HAP-1 (cell line): ENCODE measurements around the gene SLC39A10.

Experiments used
- DNase-seq, 2 experiments: peaks; one replicate each; pipeline ENCODE4 v3.0.0-alpha.2; 2016 to 2020; ENCODE audit warnings: low spot score in 2 of 2
- H3K27me3 ChIP-seq: fragments of 250-450 bp; sonication (Bioruptor Pico); 2 replicates; pipeline ENCODE4 v1.5.1; 2020; ENCODE audit warnings: low read depth, mild to moderate bottlenecking, moderate library complexity
- H3K36me3 ChIP-seq: fragments of 250-450 bp; sonication (Bioruptor Pico); replicated peaks from 2 replicates; pipeline ENCODE4 v1.5.1; 2020; ENCODE audit warnings: mild to moderate bottlenecking
- H3K4me1 ChIP-seq: fragments of 250-450 bp; sonication (Bioruptor Pico); 2 replicates; pipeline ENCODE4 v1.5.1; 2020; ENCODE audit warnings: mild to moderate bottlenecking
- H3K4me3 ChIP-seq: fragments of 250-450 bp; sonication (Bioruptor Pico); 2 replicates; pipeline ENCODE4 v1.5.1; 2020; ENCODE audit warnings: mild to moderate bottlenecking, moderate library complexity
- H3K9me3 ChIP-seq: fragments of 250-450 bp; sonication (Bioruptor Pico); 2 replicates; pipeline ENCODE4 v1.5.1; 2020; ENCODE audit warnings: mild to moderate bottlenecking, moderate library complexity
- in situ Hi-C: fragments of 300-500 bp; cut with MboI; formaldehyde crosslinking; loops from 3 replicates; pipeline ENCODE4 v1.14.3; 2020; ENCODE audit warnings: low sequenced_read_pairs, inconsistent platforms, mixed read lengths

SLC39A10 gene

GRCh38 chr2:195696012-195696411 is 39.0 kb downstream of the SLC39A10 start:
- Histone ChIP-seq H3K4me3 (no peak overlapping the region), H3K9me3 (no peaks in the 10 kb centered on the region), H3K36me3 (peaks cover 3% of the 10 kb centered on the region; the same call in 1 of the 2 replicates), H3K4me1 (peaks cover 20% of the 10 kb centered on the region), H3K27me3 (no peaks in the 10 kb centered on the region)
- in situ Hi-C loops = no loop called here
- DNase-seq = no peak

- Histone ChIP-seq H3K4me3 (no peak overlapping the region), H3K4me1 (peaks cover 20% of the 10 kb centered on the region), H3K27me3 (no peaks in the 10 kb centered on the region), H3K36me3 (no peaks in the 10 kb centered on the region), H3K9me3 (no peaks in the 10 kb centered on the region)
- peak; percentile 53 to 93 for DNase-seq
- in situ Hi-C loops = no loop called here
Measured at GRCh38 chr2:195697681-195698220, 40.7 kb downstream of the SLC39A10 start.

GRCh38 chr2:195700480-195700879 is 43.5 kb downstream of the SLC39A10 start:
- H3K9me3 ChIP-seq = no peaks in the 10 kb centered on the region
- H3K4me1 ChIP-seq = peaks cover 20% of the 10 kb centered on the region
- DNase-seq = no peak
- H3K36me3 ChIP-seq = no peaks in the 10 kb centered on the region
- H3K4me3 ChIP-seq = no peak overlapping the region
- in situ Hi-C loops = no loop called here
- no peaks in the 10 kb centered on the region for H3K27me3 ChIP-seq

GRCh38 chr2:195706161-195706900 is 49.3 kb downstream of the SLC39A10 start:
- DNase-seq = peak in 1 of 2 experiments; percentile 46
- H3K9me3 ChIP-seq = no peaks in the 10 kb centered on the region
- peaks cover 3% of the 10 kb centered on the region for H3K36me3 ChIP-seq
- no peak overlapping the region for H3K4me3 ChIP-seq
- no peaks in the 10 kb centered on the region for H3K27me3 ChIP-seq
- in situ Hi-C loops = no loop called here
- H3K4me1 ChIP-seq = peaks cover 12% of the 10 kb centered on the region

GRCh38 chr2:195709901-195710806 is 53.1 kb downstream of the SLC39A10 start:
- Histone ChIP-seq H3K9me3 (no peaks in the 10 kb centered on the region), H3K4me1 (peaks cover 12% of the 10 kb centered on the region), H3K36me3 (peaks cover 8% of the 10 kb centered on the region), H3K27me3 (no peaks in the 10 kb centered on the region), H3K4me3 (no peak overlapping the region)
- DNase-seq = no peak
- in situ Hi-C loops = no loop called here

- no peak for DNase-seq
- no peaks in the 10 kb centered on the region for H3K27me3 ChIP-seq
- in situ Hi-C loops = no loop called here
- H3K36me3 ChIP-seq = peaks cover 14% of the 10 kb centered on the region
- peaks cover 6% of the 10 kb centered on the region for H3K4me1 ChIP-seq
- H3K4me3 ChIP-seq = no peak overlapping the region
- no peaks in the 10 kb centered on the region for H3K9me3 ChIP-seq
Measured at GRCh38 chr2:195711478-195711877, 54.5 kb downstream of the SLC39A10 start.

GRCh38 chr2:195716466-195716865 is 59.4 kb downstream of the SLC39A10 start:
- H3K36me3 ChIP-seq = peaks cover 16% of the 10 kb centered on the region
- DNase-seq = no peak
- no peaks in the 10 kb centered on the region for H3K27me3 ChIP-seq
- in situ Hi-C loops = no loop called here
- no peaks in the 10 kb centered on the region for H3K9me3 ChIP-seq
- H3K4me1 ChIP-seq = no peaks in the 10 kb centered on the region; the same call in 1 of the 2 replicates
- H3K4me3 ChIP-seq = no peak overlapping the region

- no peak for DNase-seq
- peaks cover 7% of the 10 kb centered on the region for H3K36me3 ChIP-seq
- in situ Hi-C loops = no loop called here
- no peaks in the 10 kb centered on the region for H3K9me3 ChIP-seq
- no peaks in the 10 kb centered on the region for H3K27me3 ChIP-seq
- H3K4me3 ChIP-seq = no peak overlapping the region
- H3K4me1 ChIP-seq = peaks cover 21% of the 10 kb centered on the region
Measured at GRCh38 chr2:195721042-195721441, 64.0 kb downstream of the SLC39A10 start.

- in situ Hi-C loops = no loop called here
- Histone ChIP-seq H3K27me3 (no peaks in the 10 kb centered on the region), H3K4me1 (peaks cover 24% of the 10 kb centered on the region), H3K4me3 (no peak overlapping the region), H3K36me3 (no peaks in the 10 kb centered on the region; the same call in 1 of the 2 replicates), H3K9me3 (no peaks in the 10 kb centered on the region)
- no peak for DNase-seq
Measured at GRCh38 chr2:195722075-195722474, 65.0 kb downstream of the SLC39A10 start.

GRCh38 chr2:195727106-195727505 is 70.1 kb downstream of the SLC39A10 start:
- peaks cover 24% of the 10 kb centered on the region for H3K4me1 ChIP-seq
- no peaks in the 10 kb centered on the region for H3K27me3 ChIP-seq
- H3K9me3 ChIP-seq = no peaks in the 10 kb centered on the region
- H3K36me3 ChIP-seq = no peaks in the 10 kb centered on the region; the same call in 1 of the 2 replicates
- no peak for DNase-seq
- H3K4me3 ChIP-seq = no peak overlapping the region
- in situ Hi-C loops = no loop called here

- Histone ChIP-seq H3K4me3 (no peak overlapping the region), H3K36me3 (peaks cover 3% of the 10 kb centered on the region), H3K4me1 (peaks cover 6% of the 10 kb centered on the region), H3K27me3 (no peaks in the 10 kb centered on the region), H3K9me3 (no peaks in the 10 kb centered on the region)
- DNase-seq = no peak
- in situ Hi-C loops = no loop called here
Measured at GRCh38 chr2:195730912-195731311, 73.9 kb downstream of the SLC39A10 start.

- in situ Hi-C loops = no loop called here
- Histone ChIP-seq H3K36me3 (peaks cover 3% of the 10 kb centered on the region), H3K4me3 (no peak overlapping the region), H3K4me1 (peaks cover 3% of the 10 kb centered on the region), H3K9me3 (no peaks in the 10 kb centered on the region), H3K27me3 (no peaks in the 10 kb centered on the region)
- DNase-seq = no peak
Measured at GRCh38 chr2:195732574-195732973, 75.5 kb downstream of the SLC39A10 start.

GRCh38 chr2:195733831-195734230 is 76.8 kb downstream of the SLC39A10 start:
- no peaks in the 10 kb centered on the region for H3K27me3 ChIP-seq
- H3K36me3 ChIP-seq = peaks cover 3% of the 10 kb centered on the region
- in situ Hi-C loops = no loop called here
- H3K4me1 ChIP-seq = peaks cover 3% of the 10 kb centered on the region
- no peak overlapping the region for H3K4me3 ChIP-seq
- no peaks in the 10 kb centered on the region for H3K9me3 ChIP-seq
- DNase-seq = no peak

- DNase-seq = no peak
- Histone ChIP-seq H3K9me3 (no peaks in the 10 kb centered on the region), H3K27me3 (no peaks in the 10 kb centered on the region), H3K4me1 (peaks cover 3% of the 10 kb centered on the region), H3K36me3 (peaks cover 3% of the 10 kb centered on the region), H3K4me3 (no peak overlapping the region)
- in situ Hi-C loops = no loop called here
Measured at GRCh38 chr2:195734395-195734794, 77.4 kb downstream of the SLC39A10 start.
